Measurements from ENCODE around the gene GRK2. TPM values are rescaled to one million over a fixed set of nuclear protein-coding genes. Genes with fewer than 3 reads are reported as not detected.
A peak's percentile ranks its signal among the peaks of the same experiment; 100 is the strongest.

Gene GRK2
- total and polyA plus RNA-seq, 2 of the 13 experiments (the other 11 are each of a cell fraction or from before 2014, with no cell fraction given) = 31.3 to 42.4 TPM

GRCh38 chr11:67267188-67268080 lies 1.2 kb downstream of the GRK2 start (continued):
- TF ChIP-seq SIX4 (CRISPR knock-in tag; IDR thresholded peaks at IDR 0.05) (no peak), ZNF350 (CRISPR knock-in tag; IDR thresholded peaks at IDR 0.05; ENCODE audit: borderline replicate concordance, low read depth) (0 out of 2 replicates have a peak, but pooled peaks have one; percentile 40), DR1 (CRISPR knock-in tag; IDR thresholded peaks at IDR 0.05) (no peak), ZNF441 (CRISPR knock-in tag; IDR thresholded peaks at IDR 0.05; ENCODE audit: borderline replicate concordance) (no peak; the same call in 1 of the 2 replicates), MXI1 (IDR thresholded peaks at IDR 0.05; ENCODE audit: borderline replicate concordance, low read depth, low read length) (no peak), ZNF354B (CRISPR knock-in tag; IDR thresholded peaks at IDR 0.05) (no peak), ZNF510 (CRISPR knock-in tag; IDR thresholded peaks at IDR 0.05; ENCODE audit: low read depth) (no peak), BORCS8-MEF2B (CRISPR knock-in tag; IDR thresholded peaks at IDR 0.05) (peak; percentile 40; the same call in 1 of the 2 replicates), KLF13 (CRISPR knock-in tag; IDR thresholded peaks at IDR 0.05) (no peak), RAD51 (IDR thresholded peaks at IDR 0.05; ENCODE audit: borderline replicate concordance) (no peak), MEIS1 (CRISPR knock-in tag; IDR thresholded peaks at IDR 0.05; ENCODE audit: borderline replicate concordance) (no peak), ZNF720 (CRISPR knock-in tag; IDR thresholded peaks at IDR 0.05) (no peak), ZMYM4 (CRISPR knock-in tag; IDR thresholded peaks at IDR 0.05) (no peak; the same call in 1 of the 2 replicates), ZBTB7B (CRISPR knock-in tag; IDR thresholded peaks at IDR 0.05) (no peak), NFAT5 (CRISPR knock-in tag; IDR thresholded peaks at IDR 0.05) (no peak), HNF1A (IDR thresholded peaks at IDR 0.05; ENCODE audit: low read depth) (no peak), HNF1A (CRISPR knock-in tag; IDR thresholded peaks at IDR 0.05; ENCODE audit: borderline replicate concordance) (no peak), MEF2D (CRISPR knock-in tag; IDR thresholded peaks at IDR 0.05) (peak; percentile 57; the same call in 1 of the 2 replicates), ZNF709 (CRISPR knock-in tag; IDR thresholded peaks at IDR 0.05) (0 out of 2 replicates have a peak, but pooled peaks have one; percentile 22), SRSF4 (IDR thresholded peaks at IDR 0.05; ENCODE audit: low read depth, low read length, poor library complexity, severe bottlenecking) (no peak), HOXA7 (CRISPR knock-in tag; IDR thresholded peaks at IDR 0.05) (no peak)

Data from HepG2 (cell line).